ENCODE results near the gene MORN1.

DNA sequence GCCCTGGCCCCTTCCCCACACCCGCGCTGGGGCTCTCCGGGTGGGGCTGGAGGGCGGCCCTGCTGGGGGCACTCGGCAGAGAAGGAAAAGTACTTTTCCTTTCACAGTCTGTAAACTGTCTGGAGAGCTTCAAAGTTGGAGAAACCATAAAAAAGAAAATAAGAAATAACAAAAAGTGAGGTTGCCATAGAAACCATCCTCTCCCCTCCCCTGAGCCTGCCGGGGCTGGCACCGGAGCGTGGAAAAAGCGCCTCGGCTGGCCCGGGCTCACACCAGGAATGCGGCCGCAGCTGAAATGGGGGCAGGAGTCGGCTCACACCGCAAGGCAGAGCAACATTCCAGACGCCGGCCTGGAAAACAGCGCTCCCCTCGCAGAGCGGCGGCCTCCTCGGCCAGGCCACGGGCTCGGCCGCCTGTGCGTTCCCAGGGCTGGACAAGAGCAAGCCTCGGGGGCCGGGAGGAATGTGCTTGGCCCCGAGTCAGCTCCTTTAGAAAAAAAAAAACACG is 69.2 kb downstream of the MORN1 start:
- TF ChIP-seq POLR2AphosphoS5 (IDR thresholded peaks at IDR 0.05; ENCODE audit: low read depth) = no peak
- TF ChIP-seq, protein P1, sequence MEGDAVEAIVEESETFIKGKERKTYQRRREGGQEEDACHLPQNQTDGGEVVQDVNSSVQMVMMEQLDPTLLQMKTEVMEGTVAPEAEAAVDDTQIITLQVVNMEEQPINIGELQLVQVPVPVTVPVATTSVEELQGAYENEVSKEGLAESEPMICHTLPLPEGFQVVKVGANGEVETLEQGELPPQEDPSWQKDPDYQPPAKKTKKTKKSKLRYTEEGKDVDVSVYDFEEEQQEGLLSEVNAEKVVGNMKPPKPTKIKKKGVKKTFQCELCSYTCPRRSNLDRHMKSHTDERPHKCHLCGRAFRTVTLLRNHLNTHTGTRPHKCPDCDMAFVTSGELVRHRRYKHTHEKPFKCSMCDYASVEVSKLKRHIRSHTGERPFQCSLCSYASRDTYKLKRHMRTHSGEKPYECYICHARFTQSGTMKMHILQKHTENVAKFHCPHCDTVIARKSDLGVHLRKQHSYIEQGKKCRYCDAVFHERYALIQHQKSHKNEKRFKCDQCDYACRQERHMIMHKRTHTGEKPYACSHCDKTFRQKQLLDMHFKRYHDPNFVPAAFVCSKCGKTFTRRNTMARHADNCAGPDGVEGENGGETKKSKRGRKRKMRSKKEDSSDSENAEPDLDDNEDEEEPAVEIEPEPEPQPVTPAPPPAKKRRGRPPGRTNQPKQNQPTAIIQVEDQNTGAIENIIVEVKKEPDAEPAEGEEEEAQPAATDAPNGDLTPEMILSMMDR (IDR thresholded peaks at IDR 0.05; ENCODE audit: insufficient read depth, low read length) = no peak

Data from HL-60 (cell line).